ENCODE measurements around the gene CCDC149.

DNA sequence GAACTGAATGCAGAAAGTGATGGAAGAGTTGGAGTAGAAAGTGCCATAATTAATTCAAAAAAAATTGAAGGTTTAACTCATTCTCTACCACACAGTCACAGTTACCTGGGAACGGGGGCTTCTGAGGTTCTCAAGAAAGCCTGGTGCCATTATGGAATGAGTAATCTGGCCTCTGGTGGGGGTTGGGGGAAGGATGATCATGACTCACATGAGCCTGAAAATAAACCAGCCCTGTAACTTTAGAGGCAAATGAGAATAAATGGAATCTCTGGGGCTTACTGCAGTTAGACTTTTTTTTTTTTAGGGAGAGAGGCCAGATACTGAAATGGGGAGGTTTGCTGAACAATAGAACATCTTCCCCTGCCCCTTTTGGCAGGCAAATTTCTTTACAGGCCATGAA lies 62.2 kb downstream of the CCDC149 start:
- TF ChIP-seq, protein P1, sequence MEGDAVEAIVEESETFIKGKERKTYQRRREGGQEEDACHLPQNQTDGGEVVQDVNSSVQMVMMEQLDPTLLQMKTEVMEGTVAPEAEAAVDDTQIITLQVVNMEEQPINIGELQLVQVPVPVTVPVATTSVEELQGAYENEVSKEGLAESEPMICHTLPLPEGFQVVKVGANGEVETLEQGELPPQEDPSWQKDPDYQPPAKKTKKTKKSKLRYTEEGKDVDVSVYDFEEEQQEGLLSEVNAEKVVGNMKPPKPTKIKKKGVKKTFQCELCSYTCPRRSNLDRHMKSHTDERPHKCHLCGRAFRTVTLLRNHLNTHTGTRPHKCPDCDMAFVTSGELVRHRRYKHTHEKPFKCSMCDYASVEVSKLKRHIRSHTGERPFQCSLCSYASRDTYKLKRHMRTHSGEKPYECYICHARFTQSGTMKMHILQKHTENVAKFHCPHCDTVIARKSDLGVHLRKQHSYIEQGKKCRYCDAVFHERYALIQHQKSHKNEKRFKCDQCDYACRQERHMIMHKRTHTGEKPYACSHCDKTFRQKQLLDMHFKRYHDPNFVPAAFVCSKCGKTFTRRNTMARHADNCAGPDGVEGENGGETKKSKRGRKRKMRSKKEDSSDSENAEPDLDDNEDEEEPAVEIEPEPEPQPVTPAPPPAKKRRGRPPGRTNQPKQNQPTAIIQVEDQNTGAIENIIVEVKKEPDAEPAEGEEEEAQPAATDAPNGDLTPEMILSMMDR (IDR thresholded peaks at IDR 0.05; ENCODE audit: insufficient read depth, low read length, poor library complexity, severe bottlenecking): no peak
- TF ChIP-seq EZH2phosphoT487 (conservative IDR thresholded peaks at IDR 0.05; ENCODE audit: low read length): no peak

Data from SU-DHL-6 (cell line).